Stimulated activated CD8-positive, alpha-beta memory T cell treated with anti-CD3 and anti-CD28 coated beads, Interleukin-12 subunit alpha, Interleukin-12 subunit beta, amount 100 ng/mL, for 4 hours (primary cell): ENCODE results near the gene LRRC7.

Source experiments
- DNase-seq: peaks from one replicate; pipeline ENCODE4 v3.0.0-alpha.2; 2020; ENCODE audit warnings: low read depth

The LRRC7 gene

GRCh38 chr1:69589799-69590198 lies 22.1 kb downstream of the LRRC7 start:
- DNase-seq: no peak

- no peak for DNase-seq
Measured at GRCh38 chr1:69592341-69592740, 24.6 kb downstream of the LRRC7 start.

DNA sequence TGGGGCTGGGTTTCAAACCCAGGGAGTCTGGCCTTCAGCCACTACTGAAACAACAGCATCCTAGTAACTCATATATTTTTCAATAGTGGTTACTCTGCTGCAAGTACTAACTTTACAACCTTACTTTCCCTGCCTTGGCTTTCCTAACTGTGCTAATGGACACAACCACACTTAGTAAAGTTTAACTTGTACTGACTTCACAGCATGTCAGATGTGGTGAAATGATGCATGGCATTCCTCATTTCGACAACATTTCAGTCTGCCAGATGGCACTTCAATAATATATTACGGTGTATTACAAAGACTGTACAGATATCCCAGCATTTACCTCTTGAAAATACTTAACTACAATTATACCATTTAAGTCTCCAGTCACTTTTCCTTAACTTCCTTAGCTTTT lies 27.8 kb downstream of the LRRC7 start:
- DNase-seq: no peak

- DNase-seq: no peak
Measured at GRCh38 chr1:69611316-69611715, 43.6 kb downstream of the LRRC7 start.

DNA sequence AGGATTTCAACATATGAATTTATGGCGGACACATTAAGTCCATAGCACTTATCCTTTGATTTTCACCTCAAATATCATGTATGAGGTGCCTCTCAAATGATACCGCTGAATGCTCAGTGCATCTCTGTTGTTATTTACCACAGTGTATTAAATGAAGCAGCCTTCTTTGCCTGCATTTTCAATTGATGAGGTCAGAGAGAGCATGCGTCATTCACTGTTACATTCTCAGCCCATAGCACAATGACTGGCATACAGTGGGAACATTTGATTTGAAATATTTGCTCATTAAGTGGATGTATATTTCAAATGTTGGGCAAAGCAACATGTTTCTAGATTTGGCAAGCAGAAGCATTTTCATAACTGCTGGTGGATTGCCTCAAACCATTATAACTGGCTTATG lies 45.7 kb downstream of the LRRC7 start:
- no peak for DNase-seq

DNA sequence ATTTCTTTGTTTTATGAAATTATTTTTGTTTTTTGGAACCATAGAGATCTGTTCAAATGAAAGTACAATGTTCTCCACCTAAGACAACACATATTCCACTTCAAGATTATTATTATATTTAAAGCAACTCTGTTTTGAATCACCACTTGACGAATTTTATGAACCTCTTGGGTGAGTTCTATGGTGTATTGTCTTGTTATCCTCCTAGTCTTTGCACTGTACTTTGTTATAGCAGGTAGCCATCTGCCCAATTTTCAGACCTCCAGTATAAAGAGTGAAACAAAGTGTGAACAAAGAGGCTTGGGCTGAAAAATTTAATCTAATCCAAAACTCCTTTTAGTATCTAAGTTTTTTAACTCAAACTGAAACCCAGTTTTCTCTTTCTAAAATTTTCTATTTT lies 71.0 kb downstream of the LRRC7 start:
- DNase-seq: no peak

DNA sequence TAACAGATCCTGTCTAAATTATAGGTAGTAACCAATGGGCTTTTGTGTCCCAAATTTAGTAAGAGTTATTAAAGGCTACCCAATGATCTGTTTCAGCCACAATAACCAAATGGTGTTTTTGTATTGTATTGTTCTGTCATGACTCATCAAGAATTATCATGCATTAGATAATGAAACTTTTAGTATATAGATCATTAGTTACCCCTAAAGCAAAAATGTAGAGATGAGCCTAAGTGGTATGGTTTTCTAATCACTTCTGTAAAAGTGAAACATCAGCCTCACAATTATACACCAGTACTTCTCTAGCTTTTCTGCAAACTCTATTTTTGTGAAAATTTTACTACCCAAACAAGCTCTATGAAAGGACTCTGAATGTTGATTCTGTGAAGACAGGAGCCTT lies 71.4 kb downstream of the LRRC7 start:
- no peak for DNase-seq

DNA sequence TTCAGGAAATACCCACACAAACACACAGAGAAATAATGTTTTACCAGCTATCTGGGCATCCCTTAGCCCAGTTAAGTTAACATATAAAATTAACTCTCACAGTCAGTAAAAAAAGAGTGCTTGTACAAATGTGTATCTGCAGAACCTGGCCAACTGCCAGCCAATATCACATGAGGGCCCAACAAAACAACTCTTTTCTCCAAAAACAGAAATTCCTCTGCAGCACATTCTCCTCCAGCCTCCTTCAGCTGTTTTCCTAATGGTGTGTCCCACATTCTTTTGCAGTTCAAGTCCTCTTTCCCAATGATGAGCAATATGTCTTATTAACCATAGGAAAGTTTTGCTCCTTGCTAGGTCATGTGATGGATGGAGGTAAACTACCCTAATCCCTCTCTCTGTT lies 75.5 kb downstream of the LRRC7 start:
- no peak for DNase-seq

- DNase-seq: no peak
Measured at GRCh38 chr1:69645477-69645876, 77.8 kb downstream of the LRRC7 start.

GRCh38 chr1:69648486-69648885 lies 80.8 kb downstream of the LRRC7 start:
- DNase-seq: no peak

GRCh38 chr1:69649383-69649990 lies 81.8 kb downstream of the LRRC7 start:
- DNase-seq: no peak

- no peak for DNase-seq
Measured at GRCh38 chr1:69650779-69651178, 83.1 kb downstream of the LRRC7 start.

DNA sequence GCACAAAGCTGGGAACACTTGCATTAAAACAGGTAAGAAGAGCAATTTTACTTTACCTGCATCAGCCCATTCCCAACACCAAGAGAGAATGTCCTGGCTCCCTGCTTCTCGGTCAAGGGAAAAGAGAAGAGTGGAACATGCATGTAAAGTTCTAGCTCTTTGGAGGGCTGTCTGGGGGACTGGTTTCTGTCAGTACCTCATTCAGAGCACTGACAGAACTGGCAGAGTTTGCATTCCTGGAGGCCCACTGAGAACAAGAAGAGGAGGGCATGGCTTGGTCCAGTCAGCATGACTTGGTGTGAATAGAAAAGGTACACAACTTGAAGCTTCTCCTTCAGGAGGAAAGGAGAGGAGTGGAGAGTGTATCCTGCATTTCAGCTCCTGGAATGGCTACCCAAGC lies 83.9 kb downstream of the LRRC7 start:
- DNase-seq: no peak

GRCh38 chr1:69657971-69658370 lies 90.2 kb downstream of the LRRC7 start:
- no peak for DNase-seq

GRCh38 chr1:69661686-69662085 lies 94.0 kb downstream of the LRRC7 start:
- DNase-seq: no peak

DNA sequence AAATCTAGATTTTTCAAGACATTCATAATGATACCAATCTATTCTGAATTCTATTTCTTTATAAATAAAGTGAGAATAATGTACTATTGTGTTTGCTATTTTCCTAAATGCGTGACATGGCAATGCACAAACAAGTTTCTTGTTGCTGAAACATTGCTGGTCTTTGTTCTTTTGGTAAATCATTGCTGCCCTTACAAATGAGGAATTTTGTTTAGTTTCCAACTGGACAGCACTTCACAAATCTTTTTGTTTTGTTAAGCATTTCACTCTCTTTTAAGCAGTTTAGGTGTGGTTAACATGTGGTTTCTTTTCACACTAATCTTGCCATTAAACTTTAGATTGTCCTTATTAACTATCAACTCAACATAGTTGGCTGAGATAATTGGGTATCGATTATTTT lies 94.6 kb downstream of the LRRC7 start:
- DNase-seq: no peak

GRCh38 chr1:69671363-69672010 lies 103.8 kb downstream of the LRRC7 start:
- DNase-seq: no peak

GRCh38 chr1:69673321-69673720 lies 105.6 kb downstream of the LRRC7 start:
- no peak for DNase-seq

DNA sequence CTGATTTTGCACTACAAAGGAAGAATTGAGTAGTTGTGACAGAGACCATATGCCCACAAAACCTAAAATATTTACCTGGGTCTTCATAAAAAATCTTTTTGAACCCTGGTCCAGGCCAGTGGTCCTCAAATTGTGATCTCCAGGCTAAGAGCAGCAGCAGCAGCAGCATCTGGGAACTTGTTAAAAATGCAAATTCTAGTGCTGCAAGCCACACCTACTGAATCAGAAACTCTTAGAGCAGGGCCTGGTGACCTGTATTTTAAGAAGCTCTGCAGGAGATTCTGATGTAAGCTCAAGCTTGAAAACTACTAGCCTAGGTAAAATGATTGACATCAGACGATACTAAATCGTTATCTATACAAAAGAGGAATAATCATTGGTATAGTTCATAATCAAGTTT lies 112.2 kb downstream of the LRRC7 start:
- no peak for DNase-seq

- no peak for DNase-seq
Measured at GRCh38 chr1:69686367-69686984, 118.8 kb downstream of the LRRC7 start.

- no peak for DNase-seq
Measured at GRCh38 chr1:69688193-69688592, 120.5 kb downstream of the LRRC7 start.

DNA sequence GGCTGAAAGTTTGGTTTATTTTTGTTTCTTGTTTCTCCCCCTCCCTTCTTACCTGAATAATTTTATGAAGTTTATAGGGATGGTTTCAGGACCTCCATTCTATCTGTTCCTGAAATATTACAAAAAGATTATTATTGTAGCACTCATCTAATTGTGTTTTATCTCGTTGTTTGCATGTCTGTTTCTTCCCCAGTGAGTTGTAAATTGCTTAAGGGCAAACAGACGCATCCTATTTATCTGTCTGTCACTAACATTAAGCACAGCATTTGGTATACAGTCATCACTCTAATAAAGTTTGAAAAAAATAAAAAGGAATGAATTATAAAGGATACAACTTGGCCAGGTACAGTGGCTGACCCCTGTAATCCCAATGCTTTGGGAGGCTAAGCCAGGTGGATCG lies 123.5 kb downstream of the LRRC7 start:
- no peak for DNase-seq

GRCh38 chr1:69693921-69694675 lies 126.4 kb downstream of the LRRC7 start:
- DNase-seq: no peak
